ENCODE measurements around the gene CIDEC. TPM values are rescaled to one million over a fixed set of nuclear protein-coding genes. Genes with fewer than 3 reads are reported as not detected.

CIDEC gene
- total RNA-seq, 1 donor = not detected

- H3K4me3 ChIP-seq (ENCODE audit: low read depth, low read length) = no peak overlapping the region
- TF ChIP-seq CTCF (IDR thresholded peaks at IDR 0.05; ENCODE audit: insufficient read depth, low read length) = no peak
- no peak for DNase-seq (ENCODE audit: low read depth)
Measured at GRCh38 chr3:9909221-9910013, 29.4 kb upstream of the CIDEC start.

- no peak for DNase-seq (ENCODE audit: low read depth)
- no peak for TF ChIP-seq CTCF (IDR thresholded peaks at IDR 0.05; ENCODE audit: insufficient read depth, low read length)
- no peak overlapping the region for H3K4me3 ChIP-seq (ENCODE audit: low read depth, low read length)
Measured at GRCh38 chr3:9908286-9908685, 28.2 kb upstream of the CIDEC start.

- no peak for DNase-seq (ENCODE audit: low read depth)
- no peak for TF ChIP-seq CTCF (IDR thresholded peaks at IDR 0.05; ENCODE audit: insufficient read depth, low read length)
- no peak overlapping the region for H3K4me3 ChIP-seq (ENCODE audit: low read depth, low read length)
Measured at GRCh38 chr3:9906480-9906879, 26.4 kb upstream of the CIDEC start.

GRCh38 chr3:9903904-9904303 is 23.9 kb upstream of the CIDEC start:
- DNase-seq (ENCODE audit: low read depth) = no peak
- no peak for TF ChIP-seq CTCF (IDR thresholded peaks at IDR 0.05; ENCODE audit: insufficient read depth, low read length)

GRCh38 chr3:9903238-9903624 is 23.2 kb upstream of the CIDEC start:
- DNase-seq (ENCODE audit: low read depth) = peak; percentile 48
- no peak for TF ChIP-seq CTCF (IDR thresholded peaks at IDR 0.05; ENCODE audit: insufficient read depth, low read length)
- H3K4me3 ChIP-seq (ENCODE audit: low read depth, low read length) = no peak overlapping the region

More at GRCh38 chr3:9903904-9904303, 23.9 kb upstream of the CIDEC start:
- H3K4me3 ChIP-seq (ENCODE audit: low read depth, low read length) = no peak overlapping the region

GRCh38 chr3:9902372-9903237 is 22.6 kb upstream of the CIDEC start, which contains the start of gene IL17RE:
TSS of gene IL17RE (plus strand) at chr3:9902848. CDS start at chr3:9902933, 85 bp downstream.
- TF ChIP-seq CTCF (IDR thresholded peaks at IDR 0.05; ENCODE audit: insufficient read depth, low read length) = no peak
- H3K4me3 ChIP-seq (ENCODE audit: low read depth, low read length) = no peak within 1 kb of the TSS
- no peak for DNase-seq (ENCODE audit: low read depth)
